PFSK-1 (cell line): Measurements from ENCODE around the gene ABCA7.

Experiments used
- FOXP2 ChIP-seq: optimal IDR thresholded peaks from 2 replicates; pipeline ENCODE3; 2011; ENCODE audit warnings: borderline replicate concordance, control low read depth, inconsistent platforms; ENCODE audit not compliant: insufficient read depth; ENCODE audit errors: extremely low read length, extremely low read depth
- POLR2AphosphoS5 ChIP-seq: IDR thresholded peaks from 2 replicates; pipeline ENCODE4 v1.6.1; 2012; ENCODE audit warnings: low read depth, mild to moderate bottlenecking, control low read depth, low read length, moderate library complexity
- SIN3A ChIP-seq: IDR thresholded peaks from 2 replicates; pipeline ENCODE4 v1.6.1; 2012; ENCODE audit warnings: mild to moderate bottlenecking, low read length, moderate library complexity, borderline replicate concordance; ENCODE audit not compliant: insufficient read depth
- TAF1 ChIP-seq: IDR thresholded peaks from 2 replicates; pipeline ENCODE4 v1.6.1; 2012; ENCODE audit warnings: low read length, control low read depth, borderline replicate concordance; ENCODE audit not compliant: insufficient read depth
- TF ChIP-seq, protein P1 (sequence below), 2 experiments: IDR thresholded peaks; 2 replicates each; pipeline versions ENCODE4 v1.6.1 to v1.8.0; 2011 to 2012; ENCODE audit warnings: low read depth in 2 of 2, low read length in 2 of 2, control low read depth in 1 of 2, inconsistent platforms in 1 of 2, mild to moderate bottlenecking in 1 of 2, moderate library complexity in 1 of 2; ENCODE audit not compliant: insufficient read depth in 1 of 2

The ABCA7 gene

DNA sequence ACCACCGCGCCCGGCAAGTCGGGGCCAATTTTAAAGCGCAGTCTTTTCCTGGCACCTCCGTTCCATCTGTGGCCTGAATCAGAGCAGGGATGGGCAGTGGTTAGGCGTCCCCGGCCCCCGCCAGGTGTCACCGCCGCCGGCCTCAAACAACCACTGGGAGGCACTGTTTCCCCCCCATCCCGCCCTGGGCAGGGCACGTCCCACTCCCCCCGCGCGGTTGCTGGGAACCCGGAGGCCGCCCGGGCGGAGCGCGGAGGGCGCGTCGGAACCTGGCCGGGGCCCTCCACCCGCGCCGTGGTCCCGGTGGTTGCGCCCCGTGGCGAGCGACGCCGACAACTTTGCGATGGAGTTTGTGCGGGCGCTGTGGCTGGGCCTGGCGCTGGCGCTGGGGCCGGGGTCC lies 39.8 kb upstream of the ABCA7 start, which contains the start of gene GRIN3B:
Gene GRIN3B (plus strand): TSS at position 325 of the 400 bp plus-strand sequence. CDS start 19 bp downstream, at position 344.
- TF ChIP-seq TAF1 (no peak), POLR2AphosphoS5 (no peak), SIN3A (no peak), FOXP2 (no peak)
- TF ChIP-seq, protein P1, sequence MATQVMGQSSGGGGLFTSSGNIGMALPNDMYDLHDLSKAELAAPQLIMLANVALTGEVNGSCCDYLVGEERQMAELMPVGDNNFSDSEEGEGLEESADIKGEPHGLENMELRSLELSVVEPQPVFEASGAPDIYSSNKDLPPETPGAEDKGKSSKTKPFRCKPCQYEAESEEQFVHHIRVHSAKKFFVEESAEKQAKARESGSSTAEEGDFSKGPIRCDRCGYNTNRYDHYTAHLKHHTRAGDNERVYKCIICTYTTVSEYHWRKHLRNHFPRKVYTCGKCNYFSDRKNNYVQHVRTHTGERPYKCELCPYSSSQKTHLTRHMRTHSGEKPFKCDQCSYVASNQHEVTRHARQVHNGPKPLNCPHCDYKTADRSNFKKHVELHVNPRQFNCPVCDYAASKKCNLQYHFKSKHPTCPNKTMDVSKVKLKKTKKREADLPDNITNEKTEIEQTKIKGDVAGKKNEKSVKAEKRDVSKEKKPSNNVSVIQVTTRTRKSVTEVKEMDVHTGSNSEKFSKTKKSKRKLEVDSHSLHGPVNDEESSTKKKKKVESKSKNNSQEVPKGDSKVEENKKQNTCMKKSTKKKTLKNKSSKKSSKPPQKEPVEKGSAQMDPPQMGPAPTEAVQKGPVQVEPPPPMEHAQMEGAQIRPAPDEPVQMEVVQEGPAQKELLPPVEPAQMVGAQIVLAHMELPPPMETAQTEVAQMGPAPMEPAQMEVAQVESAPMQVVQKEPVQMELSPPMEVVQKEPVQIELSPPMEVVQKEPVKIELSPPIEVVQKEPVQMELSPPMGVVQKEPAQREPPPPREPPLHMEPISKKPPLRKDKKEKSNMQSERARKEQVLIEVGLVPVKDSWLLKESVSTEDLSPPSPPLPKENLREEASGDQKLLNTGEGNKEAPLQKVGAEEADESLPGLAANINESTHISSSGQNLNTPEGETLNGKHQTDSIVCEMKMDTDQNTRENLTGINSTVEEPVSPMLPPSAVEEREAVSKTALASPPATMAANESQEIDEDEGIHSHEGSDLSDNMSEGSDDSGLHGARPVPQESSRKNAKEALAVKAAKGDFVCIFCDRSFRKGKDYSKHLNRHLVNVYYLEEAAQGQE (IDR thresholded peaks at IDR 0.05; ENCODE audit: insufficient read depth in 1 of 2, low read depth in 2 of 2, low read length in 2 of 2) = no peak

DNA sequence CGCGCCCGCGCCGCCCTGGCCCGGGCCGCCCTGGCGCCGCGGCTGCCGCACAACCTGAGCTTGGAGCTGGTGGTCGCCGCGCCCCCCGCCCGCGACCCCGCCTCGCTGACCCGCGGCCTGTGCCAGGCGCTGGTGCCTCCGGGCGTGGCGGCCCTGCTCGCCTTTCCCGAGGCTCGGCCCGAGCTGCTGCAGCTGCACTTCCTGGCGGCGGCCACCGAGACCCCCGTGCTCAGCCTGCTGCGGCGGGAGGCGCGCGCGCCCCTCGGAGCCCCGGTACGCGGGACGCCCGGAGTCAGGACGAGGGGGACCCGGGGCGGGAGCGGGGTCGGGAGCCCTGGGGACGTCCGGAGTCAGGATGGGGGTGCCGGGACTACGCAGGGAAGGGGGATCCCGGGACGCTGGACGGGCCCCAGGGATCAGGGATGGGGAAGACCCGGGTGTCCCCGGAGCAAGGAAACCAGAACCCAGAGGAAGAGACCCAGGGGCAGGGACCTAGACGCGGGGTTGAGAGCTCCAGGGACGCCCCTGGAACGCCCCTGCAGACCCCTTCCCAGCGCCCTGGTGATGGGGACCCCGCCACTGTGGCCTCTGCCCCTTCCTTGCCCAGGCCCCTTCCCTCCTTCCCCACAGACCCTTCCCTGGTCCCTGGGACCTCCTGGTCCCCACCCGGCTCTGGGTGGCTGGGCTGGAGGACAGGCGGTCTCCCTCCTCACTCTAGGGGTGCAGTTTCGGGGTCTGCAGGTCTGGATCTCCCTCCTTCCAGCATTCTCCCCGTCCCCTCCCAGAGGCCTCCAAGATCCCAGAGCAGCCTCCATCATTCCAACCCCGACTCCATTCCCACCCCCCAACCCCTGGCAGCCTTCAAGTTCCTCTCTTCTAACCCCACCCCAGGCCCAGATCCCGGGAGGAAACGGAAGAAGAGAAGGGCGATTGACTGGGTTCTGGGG lies 39.0 kb upstream of the ABCA7 start:
- no peak for TF ChIP-seq TAF1
- TF ChIP-seq POLR2AphosphoS5 = no peak
- no peak for TF ChIP-seq SIN3A
- TF ChIP-seq, protein P1 (IDR thresholded peaks at IDR 0.05; ENCODE audit: insufficient read depth in 1 of 2, low read depth in 2 of 2, low read length in 2 of 2) = no peak
- no peak for TF ChIP-seq FOXP2

DNA sequence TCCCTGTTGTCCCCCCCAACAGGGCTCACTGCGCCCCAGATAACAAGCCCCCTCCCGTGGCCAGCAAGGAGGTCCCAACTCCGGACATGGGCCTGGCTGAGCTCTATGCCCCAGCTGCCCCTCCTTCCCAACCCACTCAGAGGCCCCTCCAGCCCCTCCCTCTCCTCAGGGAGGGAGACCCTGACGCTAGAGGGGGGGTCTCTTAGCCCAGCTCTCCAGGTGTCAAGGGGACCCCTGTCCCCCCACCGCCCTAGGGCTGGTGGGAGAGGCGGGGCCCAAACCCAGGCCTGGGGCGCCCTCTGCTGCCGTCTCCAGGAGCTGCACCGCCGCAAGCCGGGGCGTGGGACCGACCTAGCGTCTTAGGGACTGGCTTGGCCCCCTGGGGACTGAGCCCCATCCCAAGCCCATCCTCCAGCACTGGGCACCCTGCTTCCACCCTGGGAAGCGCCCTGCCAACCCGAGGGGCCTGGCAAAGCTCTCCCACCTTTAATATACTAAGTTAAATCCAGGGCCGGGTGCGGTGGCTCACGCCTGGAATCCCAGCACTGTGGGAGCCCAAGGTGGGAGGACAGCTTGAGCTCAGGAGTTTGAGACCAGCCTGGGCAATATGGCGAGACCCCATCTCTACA lies 38.3 kb upstream of the ABCA7 start:
- TF ChIP-seq TAF1 (no peak), FOXP2 (peak; percentile 23)

DNA sequence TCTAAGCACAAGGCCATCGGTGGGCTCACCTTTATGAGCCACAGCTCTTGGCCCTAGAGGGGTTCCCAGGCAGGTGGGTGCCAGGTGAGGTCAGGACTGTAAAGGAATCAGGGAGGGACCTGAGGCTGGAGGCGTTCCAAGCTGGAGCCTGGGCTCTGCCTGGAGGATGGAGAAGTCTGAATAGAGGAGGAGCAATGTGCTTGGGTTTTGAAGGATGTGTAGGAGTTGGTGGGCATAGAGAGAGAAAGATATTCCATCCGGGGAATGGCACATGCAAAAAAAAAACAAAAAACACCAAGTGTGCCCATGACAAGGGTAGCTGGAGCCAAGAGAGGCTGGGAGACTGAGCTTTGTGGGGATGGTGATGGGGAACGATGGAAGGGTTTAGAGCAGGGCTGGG lies 37.3 kb upstream of the ABCA7 start:
- TF ChIP-seq SIN3A (no peak), TAF1 (no peak)

DNA sequence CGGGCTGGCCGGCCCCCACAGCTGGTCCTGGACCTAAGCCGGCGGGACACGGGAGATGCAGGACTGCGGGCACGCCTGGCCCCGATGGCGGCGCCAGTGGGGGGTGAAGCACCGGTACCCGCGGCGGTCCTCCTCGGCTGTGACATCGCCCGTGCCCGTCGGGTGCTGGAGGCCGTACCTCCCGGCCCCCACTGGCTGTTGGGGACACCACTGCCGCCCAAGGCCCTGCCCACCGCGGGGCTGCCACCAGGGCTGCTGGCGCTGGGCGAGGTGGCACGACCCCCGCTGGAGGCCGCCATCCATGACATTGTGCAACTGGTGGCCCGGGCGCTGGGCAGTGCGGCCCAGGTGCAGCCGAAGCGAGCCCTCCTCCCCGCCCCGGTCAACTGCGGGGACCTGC lies 36.6 kb upstream of the ABCA7 start:
- TF ChIP-seq FOXP2 (no peak), TAF1 (no peak), POLR2AphosphoS5 (no peak), SIN3A (no peak)
- TF ChIP-seq, protein P1 (IDR thresholded peaks at IDR 0.05; ENCODE audit: insufficient read depth in 1 of 2, low read depth in 2 of 2, low read length in 2 of 2) = no peak

DNA sequence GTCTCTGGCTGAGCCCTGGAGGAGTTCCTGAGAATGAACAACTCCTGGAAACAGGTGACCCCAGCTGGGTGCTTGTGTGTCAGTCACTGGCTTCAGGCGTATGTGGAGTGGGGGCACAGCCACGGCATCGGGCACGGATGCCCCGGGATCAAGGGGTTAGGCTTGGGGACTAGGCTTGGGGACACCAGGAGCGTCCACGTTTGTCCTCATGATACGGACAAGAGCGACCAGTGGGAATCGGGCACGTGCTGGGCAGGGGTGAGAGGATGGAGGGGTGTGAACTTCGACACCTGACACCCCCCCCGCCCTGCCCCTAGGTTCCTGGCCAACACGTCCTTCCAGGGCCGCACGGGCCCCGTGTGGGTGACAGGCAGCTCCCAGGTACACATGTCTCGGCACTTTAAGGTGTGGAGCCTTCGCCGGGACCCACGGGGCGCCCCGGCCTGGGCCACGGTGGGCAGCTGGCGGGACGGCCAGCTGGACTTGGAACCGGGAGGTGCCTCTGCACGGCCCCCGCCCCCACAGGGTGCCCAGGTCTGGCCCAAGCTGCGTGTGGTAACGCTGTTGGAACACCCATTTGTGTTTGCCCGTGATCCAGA lies 35.6 kb upstream of the ABCA7 start:
- TF ChIP-seq FOXP2 (no peak), TAF1 (no peak), SIN3A (no peak), POLR2AphosphoS5 (no peak)
- TF ChIP-seq, protein P1 (IDR thresholded peaks at IDR 0.05; ENCODE audit: insufficient read depth in 1 of 2, low read depth in 2 of 2, low read length in 2 of 2) = no peak
